MM.1S (cell line): Measurements from ENCODE around the gene DPH7.

ENCODE experiments used
- DNase-seq: peaks from one replicate; pipeline ENCODE4 v3.0.0-alpha.2; 2015
- H2AFZ ChIP-seq: fragments of 300-600 bp; sonication (generic); 2 replicates; pipeline ENCODE4 v1.6.0; 2016; ENCODE audit warnings: antibody characterized with exemption, low read length
- H3F3A ChIP-seq: fragments of 300-600 bp; sonication (generic); 2 replicates; pipeline ENCODE4 v1.6.1; 2016; ENCODE audit warnings: mild to moderate bottlenecking, antibody characterized with exemption, low read length, moderate library complexity, mixed read lengths; ENCODE audit not compliant: insufficient read depth
- H3K27ac ChIP-seq: fragments of 300-600 bp; sonication (generic); 2 replicates; pipeline ENCODE4 v1.5.1; 2016; ENCODE audit warnings: mild to moderate bottlenecking, low read length
- H3K27me3 ChIP-seq: fragments of 300-600 bp; sonication (generic); replicated peaks from 2 replicates; pipeline ENCODE4 v1.6.0; 2016; ENCODE audit warnings: low read length; ENCODE audit not compliant: insufficient read depth
- H3K36me3 ChIP-seq: fragments of 300-600 bp; sonication (generic); replicated peaks from 2 replicates; pipeline ENCODE4 v1.6.1; 2016; ENCODE audit warnings: mild to moderate bottlenecking, low read length, mixed read lengths; ENCODE audit not compliant: insufficient read depth
- H3K4me1 ChIP-seq: fragments of 300-600 bp; sonication (generic); 2 replicates; pipeline ENCODE4 v1.6.1; 2016; ENCODE audit warnings: low read length, mixed read lengths
- H3K4me2 ChIP-seq: fragments of 300-600 bp; sonication (generic); 2 replicates; pipeline ENCODE4 v1.6.0; 2016; ENCODE audit warnings: low read depth, low read length
- H3K4me3 ChIP-seq: fragments of 300-600 bp; sonication (generic); 2 replicates; pipeline ENCODE4 v1.5.1; 2016; ENCODE audit warnings: low read length, mixed read lengths
- H3K79me2 ChIP-seq: fragments of 300-600 bp; sonication (generic); 2 replicates; pipeline ENCODE4 v1.6.1; 2016; ENCODE audit warnings: mixed run types, low read length, mixed read lengths
- H3K9ac ChIP-seq: fragments of 300-600 bp; sonication (generic); 2 replicates; pipeline ENCODE4 v1.6.1; 2016; ENCODE audit warnings: low read length, mixed read lengths
- H3K9me2 ChIP-seq: fragments of 300-600 bp; sonication (generic); replicated peaks from 2 replicates; pipeline ENCODE4 v1.6.1; 2016; ENCODE audit warnings: mild to moderate bottlenecking, low read length, mixed read lengths; ENCODE audit not compliant: insufficient read depth
- H3K9me3 ChIP-seq: fragments of 300-600 bp; sonication (generic); replicated peaks from 2 replicates; pipeline ENCODE4 v1.6.1; 2016; ENCODE audit warnings: mild to moderate bottlenecking, low read length, mixed read lengths; ENCODE audit not compliant: insufficient read depth
- H4K20me1 ChIP-seq: fragments of 300-600 bp; sonication (generic); 2 replicates; pipeline ENCODE4 v1.6.1; 2016; ENCODE audit warnings: mild to moderate bottlenecking, low read length, moderate library complexity, mixed read lengths; ENCODE audit not compliant: insufficient read depth
- EZH2 ChIP-seq: fragments of 300-600 bp; sonication (generic); optimal IDR thresholded peaks from 2 replicates; pipeline ENCODE3; 2017; ENCODE audit warnings: low read depth, mild to moderate bottlenecking, antibody characterized with exemption, low read length, mixed read lengths
- EZH2phosphoT487 ChIP-seq: fragments of 300-600 bp; sonication (generic); IDR thresholded peaks from 2 replicates; pipeline ENCODE4 v1.6.1; 2018; ENCODE audit warnings: antibody characterized with exemption, low read length
- TF ChIP-seq, protein P1 (sequence below): fragments of 300-600 bp; sonication (generic); IDR thresholded peaks from 2 replicates; pipeline ENCODE4 v1.5.1; 2016; ENCODE audit warnings: antibody characterized with exemption, low read length, mixed read lengths

Gene DPH7

GRCh38 chr9:137613259-137613658, 34.5 kb upstream of the DPH7 start:
- Histone ChIP-seq H3K27me3 (no peaks in the 10 kb centered on the region), H3K4me3 (no peak overlapping the region), H3K27ac (no peak overlapping the region), H3K4me1 (peaks cover 6% of the 10 kb centered on the region; the same call in 1 of the 2 replicates), H3K9ac (no peak overlapping the region), H3K9me2 (no peaks in the 10 kb centered on the region), H3K79me2 (peaks cover 39% of the 10 kb centered on the region), H3F3A (no peaks in the 10 kb centered on the region; the same call in 1 of the 2 replicates), H2AFZ (no peak overlapping the region), H3K9me3 (no peaks in the 10 kb centered on the region), H4K20me1 (no peaks in the 10 kb centered on the region), H3K4me2 (no peak overlapping the region), H3K36me3 (no peaks in the 10 kb centered on the region)
- TF ChIP-seq EZH2: no peak
- TF ChIP-seq, protein P1, sequence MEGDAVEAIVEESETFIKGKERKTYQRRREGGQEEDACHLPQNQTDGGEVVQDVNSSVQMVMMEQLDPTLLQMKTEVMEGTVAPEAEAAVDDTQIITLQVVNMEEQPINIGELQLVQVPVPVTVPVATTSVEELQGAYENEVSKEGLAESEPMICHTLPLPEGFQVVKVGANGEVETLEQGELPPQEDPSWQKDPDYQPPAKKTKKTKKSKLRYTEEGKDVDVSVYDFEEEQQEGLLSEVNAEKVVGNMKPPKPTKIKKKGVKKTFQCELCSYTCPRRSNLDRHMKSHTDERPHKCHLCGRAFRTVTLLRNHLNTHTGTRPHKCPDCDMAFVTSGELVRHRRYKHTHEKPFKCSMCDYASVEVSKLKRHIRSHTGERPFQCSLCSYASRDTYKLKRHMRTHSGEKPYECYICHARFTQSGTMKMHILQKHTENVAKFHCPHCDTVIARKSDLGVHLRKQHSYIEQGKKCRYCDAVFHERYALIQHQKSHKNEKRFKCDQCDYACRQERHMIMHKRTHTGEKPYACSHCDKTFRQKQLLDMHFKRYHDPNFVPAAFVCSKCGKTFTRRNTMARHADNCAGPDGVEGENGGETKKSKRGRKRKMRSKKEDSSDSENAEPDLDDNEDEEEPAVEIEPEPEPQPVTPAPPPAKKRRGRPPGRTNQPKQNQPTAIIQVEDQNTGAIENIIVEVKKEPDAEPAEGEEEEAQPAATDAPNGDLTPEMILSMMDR: no peak
- no peak for DNase-seq

DNA sequence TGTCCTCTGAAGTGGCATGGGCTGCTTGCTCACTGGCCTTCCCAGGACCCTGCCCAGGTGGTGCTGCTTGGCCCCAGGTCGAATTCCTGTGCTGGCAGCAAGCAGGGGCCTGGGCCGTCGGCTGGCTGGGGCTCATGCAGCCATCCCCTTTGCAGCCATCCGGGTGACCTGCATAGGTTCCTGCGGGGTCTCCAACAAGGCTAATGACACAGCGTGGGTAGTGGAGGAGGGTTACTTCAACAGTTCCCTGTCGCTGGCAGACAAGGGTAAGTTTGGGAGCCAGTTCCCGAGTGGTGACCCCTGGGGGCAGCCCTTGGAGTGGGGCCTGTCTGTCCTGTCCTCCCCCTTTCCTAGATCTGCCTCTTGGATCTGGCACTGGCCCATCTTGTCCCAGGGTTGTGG, 34.0 kb upstream of the DPH7 start:
- Histone ChIP-seq H3K9me2 (no peaks in the 10 kb centered on the region), H3K27ac (no peak overlapping the region), H3F3A (no peaks in the 10 kb centered on the region; the same call in 1 of the 2 replicates), H3K9ac (no peak overlapping the region), H4K20me1 (no peaks in the 10 kb centered on the region), H3K4me3 (no peak overlapping the region), H3K4me2 (no peak overlapping the region), H3K79me2 (peaks cover 34% of the 10 kb centered on the region), H3K9me3 (no peaks in the 10 kb centered on the region), H3K27me3 (no peaks in the 10 kb centered on the region), H3K4me1 (peaks cover 5% of the 10 kb centered on the region; the same call in 1 of the 2 replicates), H2AFZ (no peak overlapping the region), H3K36me3 (no peaks in the 10 kb centered on the region)
- DNase-seq: no peak
- no peak for TF ChIP-seq EZH2phosphoT487
- TF ChIP-seq EZH2: no peak
- TF ChIP-seq, protein P1: no peak

GRCh38 chr9:137611623-137612609, 33.2 kb upstream of the DPH7 start:
- Histone ChIP-seq H3K9ac (no peak overlapping the region), H3F3A (no peaks in the 10 kb centered on the region), H3K4me3 (no peak overlapping the region), H3K36me3 (no peaks in the 10 kb centered on the region), H2AFZ (no peak overlapping the region), H3K27me3 (no peaks in the 10 kb centered on the region), H3K4me2 (no peak overlapping the region), H3K4me1 (no peaks in the 10 kb centered on the region), H3K9me2 (no peaks in the 10 kb centered on the region), H3K27ac (peak overlapping the region; percentile 32; the same call in 1 of the 2 replicates), H3K9me3 (no peaks in the 10 kb centered on the region), H4K20me1 (no peaks in the 10 kb centered on the region), H3K79me2 (peaks cover 33% of the 10 kb centered on the region)
- TF ChIP-seq, protein P1: no peak
- TF ChIP-seq EZH2phosphoT487 (no peak), EZH2 (no peak)
- DNase-seq: no peak
